AG09319 (cell line): Measurements from ENCODE around the gene NDUFA6.
A peak's percentile ranks its signal among the peaks of the same experiment; 100 is the strongest.
"Not testable (repeated sequence)": the region's sequence is repeated elsewhere in the genome, so short reads cannot be mapped to it uniquely, and the experiment has no call there.

Source experiments
- DNase-seq: peaks from one replicate; pipeline ENCODE4 v3.0.0-alpha.2; 2010; ENCODE audit warnings: low read depth; ENCODE audit errors: extremely low read depth
- CTCF ChIP-seq: IDR thresholded peaks from 2 replicates; pipeline ENCODE4 v1.5.1; 2011; ENCODE audit warnings: low read depth, mild to moderate bottlenecking, inconsistent platforms, low read length, moderate library complexity

The NDUFA6 gene

GRCh38 chr22:42074846-42075676, 15.5 kb downstream of the NDUFA6 start:
- TF ChIP-seq CTCF = no peak
- no peak for DNase-seq

- no peak for DNase-seq
- TF ChIP-seq CTCF = peak; percentile 34
Measured at GRCh38 chr22:42074132-42074811, 16.3 kb downstream of the NDUFA6 start, which contains the start of gene PHETA2. PHETA2 (plus strand) TSS chr22:42074248; CDS start chr22:42077294, 3,046 bp downstream.

DNA sequence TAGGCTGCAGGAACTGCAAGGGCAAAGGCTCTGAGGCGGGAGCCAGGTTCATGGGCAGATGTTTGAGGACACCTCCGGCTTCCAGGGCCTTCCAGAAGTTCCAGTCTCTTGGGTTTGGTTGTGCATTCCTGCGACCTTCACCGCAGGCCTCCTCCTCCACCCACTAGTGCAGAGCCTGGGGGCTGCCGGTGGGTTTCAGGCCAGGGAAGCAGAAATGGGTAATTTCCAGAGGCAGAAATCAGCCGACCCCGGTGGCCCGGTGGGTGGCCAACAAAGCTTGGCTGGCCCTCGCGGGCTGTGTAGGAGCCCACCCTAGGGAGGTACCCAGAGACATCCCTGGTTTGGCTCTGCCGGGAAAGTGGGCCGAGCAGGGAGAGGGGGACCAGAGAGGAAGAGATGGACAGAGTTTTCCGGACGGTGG, 16.9 kb downstream of the NDUFA6 start:
- no peak for DNase-seq
- TF ChIP-seq CTCF = no peak

GRCh38 chr22:42072606-42073330, 17.8 kb downstream of the NDUFA6 start:
- no peak for TF ChIP-seq CTCF
- DNase-seq = no peak

DNA sequence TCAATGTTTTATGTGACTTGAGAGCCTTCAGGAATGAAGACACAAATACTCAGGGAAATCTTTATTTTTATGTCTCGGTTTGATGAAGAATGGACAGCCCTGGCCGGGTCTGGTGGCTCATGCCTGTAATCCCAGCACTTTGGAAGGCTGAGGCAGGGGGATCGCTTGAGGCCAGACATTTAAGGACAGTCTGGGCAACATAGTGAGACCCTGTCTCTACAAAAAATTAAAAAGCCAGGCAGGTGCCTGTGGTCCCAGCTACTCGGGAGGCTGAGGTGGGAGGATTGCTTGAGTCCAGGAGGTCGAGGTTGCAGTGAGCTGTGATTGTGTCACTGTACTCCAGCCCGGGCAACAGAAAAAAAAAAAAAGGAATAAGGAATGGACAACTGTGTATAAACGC, 19.1 kb downstream of the NDUFA6 start:
- DNase-seq = not testable (repeated sequence)

DNA sequence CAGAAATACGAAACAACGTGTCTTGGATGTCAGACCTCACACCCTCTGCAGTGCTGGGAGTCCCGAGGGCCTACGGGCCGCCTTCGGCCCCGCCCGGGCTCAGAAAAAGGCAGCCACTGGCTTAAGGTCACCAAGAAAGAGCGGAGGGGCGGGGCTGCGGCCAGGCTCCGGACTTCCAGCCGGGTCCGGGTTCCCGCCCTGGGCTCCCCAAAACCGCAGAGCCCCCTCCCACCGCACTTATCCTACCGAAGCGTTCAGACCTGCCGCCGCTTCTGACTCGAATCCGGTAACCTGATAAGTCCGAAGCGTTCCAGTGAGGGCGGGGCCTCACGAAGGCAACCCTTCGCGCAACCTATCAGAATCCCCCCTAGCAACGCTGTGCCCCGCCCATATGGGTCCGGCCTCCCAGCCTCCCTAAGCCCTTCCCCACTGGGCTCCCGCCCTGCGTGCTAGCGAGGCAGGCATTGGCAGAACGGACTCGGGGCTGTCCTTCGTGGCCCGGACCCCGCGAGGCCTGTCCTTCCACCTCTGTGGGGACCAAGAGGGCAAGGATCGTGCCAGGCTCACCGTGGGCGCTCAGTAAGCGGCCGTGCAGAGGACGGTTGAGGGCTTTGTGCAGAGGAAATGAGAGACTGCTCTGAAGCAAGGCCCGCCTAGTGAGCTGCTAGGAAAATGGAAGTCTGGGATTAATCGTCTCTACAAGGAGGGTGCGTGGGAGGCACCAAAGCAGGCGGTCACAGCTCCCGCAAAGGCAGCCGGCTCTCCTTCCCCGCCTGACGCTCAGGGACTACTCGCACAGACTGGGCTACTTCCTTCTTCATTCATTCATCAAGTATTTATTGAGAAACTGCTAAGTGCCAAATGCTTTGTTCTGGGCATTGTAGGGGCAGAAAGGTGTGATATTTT, 19.8 kb downstream of the NDUFA6 start, which contains the start of gene NAGA:
TSS of gene NAGA (minus strand) at position 296 of the 906 bp plus-strand sequence. CDS start 515 bp downstream, outside the sequence.
- TF ChIP-seq CTCF = no peak
- peak; percentile 88 for DNase-seq
